Lung (tissue), 12 donors: Measurements from ENCODE around the gene UQCRC1. TPM values are rescaled to one million over a fixed set of nuclear protein-coding genes. Genes with fewer than 3 reads are reported as not detected.

ENCODE experiments used
- ATAC-seq: fragments of 200-7000 bp; cut with Tn5 transposase; one replicate; pipeline ENCODE4 v1.9.1; 2020; ENCODE audit warnings: moderate number of reproducible peaks; ENCODE audit not compliant: insufficient read depth, low FRiP score
- DNase-seq, 3 donors: peaks; one replicate each; pipeline ENCODE4 v3.0.0-alpha.2; 2013 to 2017
- H3K27ac ChIP-seq, 2 donors: one replicate each; pipeline ENCODE4 v1.5.1; 2013; ENCODE audit warnings: mild to moderate bottlenecking in 2 of 2, moderate library complexity in 2 of 2, control low read depth in 1 of 2, inconsistent platforms in 1 of 2, low read depth in 1 of 2, low read length in 1 of 2
- H3K27me3 ChIP-seq, 3 donors: one replicate each; pipeline ENCODE4 v1.5.1; 2013; ENCODE audit warnings: low read length in 2 of 3; ENCODE audit not compliant: control insufficient read depth in 3 of 3, insufficient read depth in 3 of 3
- H3K36me3 ChIP-seq, 4 donors: one replicate each; pipeline ENCODE4 v1.5.1; 2013; ENCODE audit warnings: low read length in 4 of 4, mild to moderate bottlenecking in 1 of 4, moderate library complexity in 1 of 4; ENCODE audit not compliant: control insufficient read depth in 4 of 4, insufficient read depth in 4 of 4
- H3K4me1 ChIP-seq, 5 donors: one replicate each; pipeline ENCODE4 v1.5.1; 2013; ENCODE audit warnings: low read length in 5 of 5, mild to moderate bottlenecking in 2 of 5, moderate library complexity in 1 of 5; ENCODE audit not compliant: control insufficient read depth in 5 of 5, insufficient read depth in 5 of 5
- H3K4me3 ChIP-seq: one replicate; pipeline ENCODE4 v1.5.1; 2013; ENCODE audit warnings: mild to moderate bottlenecking, control low read depth, moderate library complexity
- H3K9ac ChIP-seq, 2 donors: one replicate each; pipeline ENCODE4 v1.5.1; 2013; ENCODE audit warnings: low read length in 2 of 2, control low read depth in 1 of 2; ENCODE audit not compliant: insufficient read depth in 1 of 2
- H3K9me3 ChIP-seq, 4 donors: one replicate each; pipeline ENCODE4 v1.5.1; 2013; ENCODE audit warnings: low read length in 3 of 4, mild to moderate bottlenecking in 1 of 4, moderate library complexity in 1 of 4; ENCODE audit not compliant: control insufficient read depth in 4 of 4, insufficient read depth in 3 of 4
- WGBS, 2 donors: extraction: QIAGEN DNeasy Blood & Tissue Kit; methylation state at CpG; one replicate each; pipeline ENCODE4 v1.1.7; 2013; 5-methylcytosine and 5-hydroxymethylcytosine counted together
- polyA plus RNA-seq, 2 donors: library from polyadenylated mRNA; stranded (reverse); fragments of 200-250 nt; gene quantifications; one replicate each; pipeline ENCODE4 v1.2.1, GENCODE V29; 2013
- total RNA-seq, 2 donors: library from RNA; depleted of rRNA in 1 of 2; stranded (reverse); fragments of >200 nt in 1 of 2; gene quantifications; one replicate each; pipeline ENCODE4 v1.2.1, GENCODE V29; 2014 to 2021
- TF ChIP-seq, protein P1 (sequence below): IDR thresholded peaks from 2 replicates; pipeline ENCODE4 v1.5.1; 2012; ENCODE audit warnings: mild to moderate bottlenecking; ENCODE audit errors: control extremely low read depth, extremely low read depth
- donor health status: control.
- donor health status: control.
- donor health status: Bipolar disorder and iron deficiency.
- donor health status: healthy.
- donor health status: DM: yes; HTN: yes; CAD: no.

The UQCRC1 gene
- total and polyA plus RNA-seq, 4 donors = 98.5 to 225 (median 176) TPM

DNA sequence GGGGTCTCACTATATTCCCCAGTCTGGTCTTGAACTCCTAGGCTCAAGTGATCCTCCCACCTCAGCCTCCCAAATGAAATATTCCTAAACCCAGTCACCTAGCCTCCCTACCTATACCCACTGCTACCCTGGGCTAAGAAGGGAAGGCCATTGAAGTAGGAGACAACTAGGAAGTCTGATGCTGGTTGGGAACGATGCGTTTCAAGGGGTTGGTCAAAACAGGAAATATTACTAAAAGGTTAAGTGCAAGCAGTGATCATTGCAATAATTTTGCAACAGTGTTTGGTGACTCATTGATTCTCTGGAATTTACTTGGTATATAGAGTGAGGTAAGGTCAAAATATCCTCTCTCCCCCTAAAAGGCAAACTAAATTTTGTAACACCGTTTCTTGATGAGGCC, 4.6 kb upstream of the UQCRC1 start:
- Histone ChIP-seq H3K9ac (no peak overlapping the region), H3K9me3 (peaks cover 0 to 8% (median 0%) of the 10 kb centered on the region in 4 donors), H3K36me3 (no peaks in the 10 kb centered on the region), H3K4me1 (peaks cover 0 to 12% (median 2%) of the 10 kb centered on the region in 5 donors), H3K4me3 (no peak overlapping the region), H3K27ac (no peak overlapping the region), H3K27me3 (no peaks in the 10 kb centered on the region)
- WGBS, 2 donors = 12 to 30% methylated on average over 3 of the region's 3 CpGs
- DNase-seq (no peak), ATAC-seq (no peak)
- TF ChIP-seq, protein P1, sequence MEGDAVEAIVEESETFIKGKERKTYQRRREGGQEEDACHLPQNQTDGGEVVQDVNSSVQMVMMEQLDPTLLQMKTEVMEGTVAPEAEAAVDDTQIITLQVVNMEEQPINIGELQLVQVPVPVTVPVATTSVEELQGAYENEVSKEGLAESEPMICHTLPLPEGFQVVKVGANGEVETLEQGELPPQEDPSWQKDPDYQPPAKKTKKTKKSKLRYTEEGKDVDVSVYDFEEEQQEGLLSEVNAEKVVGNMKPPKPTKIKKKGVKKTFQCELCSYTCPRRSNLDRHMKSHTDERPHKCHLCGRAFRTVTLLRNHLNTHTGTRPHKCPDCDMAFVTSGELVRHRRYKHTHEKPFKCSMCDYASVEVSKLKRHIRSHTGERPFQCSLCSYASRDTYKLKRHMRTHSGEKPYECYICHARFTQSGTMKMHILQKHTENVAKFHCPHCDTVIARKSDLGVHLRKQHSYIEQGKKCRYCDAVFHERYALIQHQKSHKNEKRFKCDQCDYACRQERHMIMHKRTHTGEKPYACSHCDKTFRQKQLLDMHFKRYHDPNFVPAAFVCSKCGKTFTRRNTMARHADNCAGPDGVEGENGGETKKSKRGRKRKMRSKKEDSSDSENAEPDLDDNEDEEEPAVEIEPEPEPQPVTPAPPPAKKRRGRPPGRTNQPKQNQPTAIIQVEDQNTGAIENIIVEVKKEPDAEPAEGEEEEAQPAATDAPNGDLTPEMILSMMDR = no peak

DNA sequence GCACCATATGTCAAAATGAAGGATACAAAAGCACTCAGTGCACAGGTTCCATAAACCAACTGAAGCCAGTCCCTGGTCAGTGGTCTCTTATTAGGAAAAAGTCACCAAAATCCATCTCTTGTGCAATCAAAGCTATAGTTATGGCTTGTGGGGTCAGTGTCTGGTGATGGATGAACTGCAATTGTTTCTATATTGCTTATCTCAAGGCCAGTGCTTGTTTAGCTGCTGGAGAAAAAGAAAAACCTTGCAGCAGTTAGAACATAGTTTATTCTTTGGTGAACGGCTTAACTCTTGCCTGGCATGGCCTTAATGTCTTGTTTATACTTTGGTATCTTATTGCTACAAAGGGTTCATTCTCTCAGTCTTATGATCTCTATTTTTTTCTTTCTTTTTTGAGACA, 2.9 kb upstream of the UQCRC1 start:
- TF ChIP-seq, protein P1 = no peak
- H3K4me3 ChIP-seq = no peak overlapping the region
- 45 to 57% methylated on average over 1 of the region's 1 CpG for WGBS, 2 donors
- H3K36me3 ChIP-seq = no peaks in the 10 kb centered on the region
- H3K4me1 ChIP-seq = peaks cover 0 to 22% (median 2%) of the 10 kb centered on the region in 5 donors
- no peak overlapping the region for H3K27ac ChIP-seq
- peaks cover 0 to 6% (median 0%) of the 10 kb centered on the region in 4 donors for H3K9me3 ChIP-seq
- ATAC-seq = no peak
- H3K27me3 ChIP-seq = no peaks in the 10 kb centered on the region
- H3K9ac ChIP-seq = no peak overlapping the region
- DNase-seq = peak; percentile 51 to 91 (median 91)

DNA sequence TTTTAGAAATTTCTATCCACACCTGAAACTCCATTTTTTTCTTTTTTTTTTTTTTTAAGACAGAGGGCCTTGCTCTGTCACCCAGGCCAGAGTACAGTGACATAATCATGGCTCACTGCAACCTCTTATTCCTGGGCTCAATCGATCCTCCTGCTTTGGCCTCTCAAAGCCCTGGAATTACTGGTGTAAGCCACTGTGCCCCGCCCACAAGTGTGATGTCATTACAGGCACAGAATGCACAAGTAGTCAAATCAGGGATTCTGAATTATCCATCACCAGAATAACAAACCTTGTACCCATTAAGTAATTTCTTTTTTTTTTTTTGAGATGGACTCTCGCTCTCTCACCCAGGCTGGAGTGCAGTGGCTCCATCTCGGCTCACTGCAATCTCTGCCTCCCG, 1.9 kb downstream of the UQCRC1 start:
- peaks cover 21 to 35% (median 33%) of the 10 kb centered on the region in 4 donors for H3K36me3 ChIP-seq
- H3K4me1 ChIP-seq = peaks cover 0 to 17% (median 3%) of the 10 kb centered on the region in 5 donors
- peaks cover 0 to 2% (median 0%) of the 10 kb centered on the region in 4 donors for H3K9me3 ChIP-seq
- no peak for DNase-seq
- no peak overlapping the region for H3K27ac ChIP-seq
- H3K27me3 ChIP-seq = no peaks in the 10 kb centered on the region
- TF ChIP-seq, protein P1 = no peak
- H3K4me3 ChIP-seq = no peak overlapping the region
- no peak overlapping the region for H3K9ac ChIP-seq
- no peak for ATAC-seq
- 94 to 95% methylated on average over 5 of the region's 5 CpGs for WGBS, 2 donors

DNA sequence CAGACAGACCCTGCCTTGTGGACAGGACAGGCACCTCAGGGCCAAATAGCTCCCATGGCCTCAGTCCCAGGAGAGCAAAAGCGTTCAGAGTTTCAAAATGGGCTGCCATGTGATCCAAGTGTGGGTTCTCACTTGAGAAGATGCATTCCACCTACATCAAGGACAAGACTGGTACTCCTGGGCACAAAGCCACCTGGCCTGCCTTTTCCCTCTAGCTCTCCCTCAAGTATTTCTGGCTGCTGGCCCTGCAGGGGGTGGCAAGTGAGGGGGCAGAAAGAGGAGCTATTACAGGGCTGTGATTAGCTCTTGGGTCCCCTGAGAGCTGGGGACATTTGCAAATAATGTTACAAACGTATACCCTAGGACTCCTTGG, 7.8 kb downstream of the UQCRC1 start:
- TF ChIP-seq, protein P1 = no peak
- Histone ChIP-seq H3K9ac (no peak overlapping the region), H3K4me3 (no peak overlapping the region), H3K27me3 (no peaks in the 10 kb centered on the region), H3K9me3 (no peaks in the 10 kb centered on the region), H3K27ac (peak overlapping the region in 1 of 2 donors; percentile 56), H3K4me1 (peaks cover 0 to 17% (median 3%) of the 10 kb centered on the region in 5 donors), H3K36me3 (peaks cover 27 to 81% (median 60%) of the 10 kb centered on the region in 4 donors)
- 74 to 81% methylated on average over 2 of the region's 2 CpGs for WGBS, 2 donors
- DNase-seq (no peak), ATAC-seq (no peak)
